GM23338 (cell line): ENCODE measurements around the gene GALNT15. TPM values are rescaled to one million over a fixed set of nuclear protein-coding genes. Genes with fewer than 3 reads are reported as not detected.

ENCODE experiments used
- ATAC-seq: fragments of 200-7000 bp; cut with Tn5 transposase; 3 replicates; pipeline ENCODE4 v1.9.1; 2020
- DNase-seq: peaks from one replicate; pipeline ENCODE4 v3.0.0-alpha.2; 2015; ENCODE audit warnings: low spot score
- H2AFZ ChIP-seq: fragments of 200-600 bp; sonication (generic); 2 replicates; pipeline ENCODE4 v1.8.0; 2016; ENCODE audit warnings: antibody characterized with exemption, mild to moderate bottlenecking, moderate library complexity
- H3F3A ChIP-seq: fragments of 200-600 bp; sonication (generic); replicated peaks from 2 replicates; pipeline ENCODE4 v1.8.0; 2017; ENCODE audit warnings: antibody characterized with exemption, mixed run types, low read depth
- H3K27ac ChIP-seq: fragments of 200-600 bp; sonication (generic); 2 replicates; pipeline ENCODE4 v1.6.1; 2016; ENCODE audit warnings: low read depth
- H3K27me3 ChIP-seq: fragments of 200-600 bp; sonication (generic); 2 replicates; pipeline ENCODE4 v1.8.0; 2016; ENCODE audit warnings: mild to moderate bottlenecking, mixed run types, moderate library complexity; ENCODE audit not compliant: insufficient read depth
- H3K36me3 ChIP-seq: fragments of 200-600 bp; sonication (generic); 2 replicates; pipeline ENCODE4 v1.8.0; 2016; ENCODE audit warnings: mild to moderate bottlenecking; ENCODE audit not compliant: insufficient read depth
- H3K4me1 ChIP-seq: fragments of 200-600 bp; sonication (generic); 2 replicates; pipeline ENCODE4 v1.8.0; 2016; ENCODE audit warnings: mild to moderate bottlenecking, moderate library complexity; ENCODE audit not compliant: insufficient read depth
- H3K4me2 ChIP-seq: fragments of 200-600 bp; sonication (generic); 2 replicates; pipeline ENCODE4 v1.7.1; 2017; ENCODE audit warnings: mixed run types
- H3K4me3 ChIP-seq: fragments of 200-600 bp; sonication (generic); 2 replicates; pipeline ENCODE4 v1.6.1; 2016; ENCODE audit warnings: mixed run types
- H3K79me2 ChIP-seq: fragments of 200-600 bp; sonication (generic); replicated peaks from 2 replicates; pipeline ENCODE4 v1.8.0; 2017; ENCODE audit warnings: mild to moderate bottlenecking; ENCODE audit not compliant: insufficient read depth
- H3K9me2 ChIP-seq: fragments of 200-600 bp; sonication (generic); 2 replicates; pipeline ENCODE4 v1.8.0; 2017; ENCODE audit not compliant: insufficient read depth
- H4K20me1 ChIP-seq: fragments of 200-600 bp; sonication (generic); replicated peaks from 2 replicates; pipeline ENCODE4 v1.8.0; 2017; ENCODE audit warnings: mild to moderate bottlenecking; ENCODE audit not compliant: insufficient read depth
- H3K27ac Mint-ChIP-seq: 2 replicates; pipeline ENCODE4 v1.8.0; 2020; ENCODE audit warnings: inconsistent platforms, mild to moderate bottlenecking, moderate library complexity, mixed read lengths
- H3K27me3 Mint-ChIP-seq: 3 replicates; pipeline ENCODE4 v1.8.0; 2022; ENCODE audit warnings: low read depth, mild to moderate bottlenecking, moderate library complexity, mixed read lengths, inconsistent platforms; ENCODE audit not compliant: insufficient read depth, poor library complexity
- H3K36me3 Mint-ChIP-seq: 3 replicates; pipeline ENCODE4 v1.8.0; 2021; ENCODE audit warnings: low read depth, mild to moderate bottlenecking, inconsistent platforms, moderate library complexity, mixed read lengths
- H3K4me1 Mint-ChIP-seq: 3 replicates; pipeline ENCODE4 v1.8.0; 2020; ENCODE audit warnings: mild to moderate bottlenecking, inconsistent platforms, mixed read lengths
- H3K4me3 Mint-ChIP-seq: 3 replicates; pipeline ENCODE4 v1.8.0; 2021; ENCODE audit warnings: moderate library complexity, mild to moderate bottlenecking, inconsistent platforms, mixed read lengths
- H3K9me3 Mint-ChIP-seq: 3 replicates; pipeline ENCODE4 v1.8.0; 2020; ENCODE audit warnings: moderate library complexity, mild to moderate bottlenecking, inconsistent platforms, mixed read lengths
- CREB1 ChIP-seq: fragments of 250-450 bp; sonication (Bioruptor Pico); IDR thresholded peaks from 2 replicates; pipeline ENCODE4 v1.5.0; 2020; ENCODE audit warnings: low read depth, mild to moderate bottlenecking, moderate library complexity
- EZH2 ChIP-seq: fragments of 200-600 bp; sonication (generic); IDR thresholded peaks from one replicate; pipeline ENCODE4 v1.8.0; 2017; ENCODE audit warnings: antibody characterized with exemption, mild to moderate bottlenecking, low read depth; ENCODE audit not compliant: unreplicated experiment
- JUNB ChIP-seq: IDR thresholded peaks from one replicate; pipeline ENCODE4 v1.6.1; 2016; ENCODE audit warnings: antibody characterized with exemption; ENCODE audit not compliant: unreplicated experiment
- NANOG ChIP-seq: IDR thresholded peaks from 2 replicates; pipeline ENCODE4 v1.6.1; 2016; ENCODE audit warnings: antibody characterized with exemption, borderline replicate concordance
- POLR2AphosphoS5 ChIP-seq: IDR thresholded peaks from 2 replicates; pipeline ENCODE4 v1.6.1; 2016; ENCODE audit warnings: antibody characterized with exemption, low read depth
- ZNF114 ChIP-seq: fragments of 250-450 bp; sonication (Bioruptor Pico); IDR thresholded peaks from 2 replicates; pipeline ENCODE4 v1.5.0; 2020; ENCODE audit warnings: mild to moderate bottlenecking, moderate library complexity
- ZNF331 ChIP-seq: fragments of 250-450 bp; sonication (Bioruptor Pico); IDR thresholded peaks from 2 replicates; pipeline ENCODE4 v1.5.0; 2020; ENCODE audit warnings: low read depth, mild to moderate bottlenecking, moderate library complexity
- polyA plus RNA-seq: library from polyadenylated mRNA; unstranded; fragments of >200 nt; fragmentation: Nextera tagmentation; extraction: Ambion mirVana; gene quantifications from 2 replicates; pipeline ENCODE4 v1.2.1, GENCODE V29; 2016
- total RNA-seq: library from RNA; depleted of rRNA; stranded (reverse); fragments of >200 nt; shearing (Covaris generic); gene quantifications from 2 replicates; pipeline ENCODE4 v1.2.3, GENCODE V29; 2014
- TF ChIP-seq, protein P1 (sequence below): IDR thresholded peaks from 2 replicates; pipeline ENCODE4 v1.6.1; 2016; ENCODE audit warnings: antibody characterized with exemption
- TF ChIP-seq, protein P2 (sequence below), 2 experiments: fragments of 200-600 bp in 1 of 2; sonication (generic) in 1 of 2; conservative IDR thresholded peaks; 2 replicates each; pipeline versions ENCODE4 v1.5.1 to v1.6.1; 2016 to 2017; ENCODE audit warnings: antibody characterized with exemption in 2 of 2, low read depth in 2 of 2, mild to moderate bottlenecking in 2 of 2, moderate library complexity in 1 of 2

The GALNT15 gene
- total and polyA plus RNA-seq, 2 experiments from 2014 or later, result 0.06 to 0.35 TPM

DNA sequence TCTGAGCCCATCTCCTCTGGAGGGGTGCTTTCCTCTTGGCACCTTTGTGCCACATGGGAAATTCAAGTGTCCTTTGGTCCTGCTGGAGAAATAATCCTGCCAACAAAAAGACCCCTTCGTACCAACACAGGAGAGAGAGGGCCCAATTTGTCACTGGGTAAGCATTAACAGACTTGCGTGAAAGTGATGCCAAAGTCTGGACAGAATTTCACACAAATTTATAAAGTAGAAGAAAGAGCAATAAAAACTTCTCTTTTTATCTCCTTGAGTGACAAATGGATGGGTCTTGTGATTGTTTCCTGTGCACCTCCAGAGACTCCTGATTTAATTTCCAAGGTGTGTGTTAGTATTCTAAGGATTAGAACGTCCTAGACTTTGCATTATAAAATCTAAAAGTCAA, 75.4 kb downstream of the GALNT15 start (continued):
- TF ChIP-seq JUNB (no peak), ZNF331 (CRISPR knock-in tag) (no peak), POLR2AphosphoS5 (no peak), CREB1 (no peak), ZNF114 (CRISPR knock-in tag) (no peak)
- TF ChIP-seq, protein P1, sequence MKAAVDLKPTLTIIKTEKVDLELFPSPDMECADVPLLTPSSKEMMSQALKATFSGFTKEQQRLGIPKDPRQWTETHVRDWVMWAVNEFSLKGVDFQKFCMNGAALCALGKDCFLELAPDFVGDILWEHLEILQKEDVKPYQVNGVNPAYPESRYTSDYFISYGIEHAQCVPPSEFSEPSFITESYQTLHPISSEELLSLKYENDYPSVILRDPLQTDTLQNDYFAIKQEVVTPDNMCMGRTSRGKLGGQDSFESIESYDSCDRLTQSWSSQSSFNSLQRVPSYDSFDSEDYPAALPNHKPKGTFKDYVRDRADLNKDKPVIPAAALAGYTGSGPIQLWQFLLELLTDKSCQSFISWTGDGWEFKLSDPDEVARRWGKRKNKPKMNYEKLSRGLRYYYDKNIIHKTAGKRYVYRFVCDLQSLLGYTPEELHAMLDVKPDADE, result no peak

DNA sequence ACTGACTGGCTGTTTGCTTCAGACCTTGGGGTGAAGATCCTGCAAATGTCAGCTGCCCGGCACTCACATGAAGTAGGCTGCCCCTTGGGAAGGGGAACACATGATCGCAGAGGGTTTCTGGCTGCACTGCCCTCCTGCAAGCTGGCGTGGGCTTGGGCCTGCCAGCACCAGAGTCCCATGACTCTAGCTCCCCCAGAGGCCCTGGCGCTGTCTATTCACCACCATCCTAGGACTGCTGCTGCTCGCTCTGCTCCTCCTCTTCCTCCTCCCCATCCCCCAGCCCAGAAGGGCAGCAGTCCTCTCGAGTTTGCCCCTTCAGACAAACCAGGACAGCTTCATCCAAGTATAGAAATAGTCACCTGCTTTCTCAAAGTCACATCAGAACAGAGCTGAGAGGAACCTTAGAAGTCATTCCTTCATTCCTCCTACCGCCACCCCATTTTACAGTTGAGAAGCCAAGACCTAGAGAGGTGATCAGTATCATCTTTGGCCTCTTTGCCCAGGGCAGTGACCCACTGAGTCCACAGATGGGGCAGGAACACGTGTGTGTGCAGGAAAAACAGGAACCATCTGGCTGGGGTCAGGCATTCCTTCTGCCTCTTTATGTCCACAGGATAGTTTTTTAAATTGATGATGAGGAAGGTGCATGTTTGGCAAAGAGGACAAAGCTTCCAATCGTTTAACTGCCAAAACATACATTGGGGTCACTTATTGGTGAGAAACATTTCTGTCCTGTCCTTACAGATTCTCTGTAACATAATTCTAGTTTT, 77.0 kb downstream of the GALNT15 start:
- Histone ChIP-seq H3K9me2 (no peaks in the 10 kb centered on the region), H3K4me2 (no peak overlapping the region), H3K79me2 (no peaks in the 10 kb centered on the region), H4K20me1 (no peaks in the 10 kb centered on the region; the same call in 1 of the 2 replicates), H3K36me3 (no peaks in the 10 kb centered on the region), H2AFZ (no peak overlapping the region), H3K27me3 (no peaks in the 10 kb centered on the region), H3K4me1 (no peaks in the 10 kb centered on the region), H3K4me3 (no peak overlapping the region), H3F3A (no peaks in the 10 kb centered on the region), H3K27ac (no peak overlapping the region)
- H3K4me1 Mint-ChIP-seq, result peaks cover 4% of the 10 kb centered on the region; the same call in 2 of the 3 replicates
- no peaks in the 10 kb centered on the region for H3K36me3 Mint-ChIP-seq
- DNase-seq (no peak), ATAC-seq (peak; percentile 29; the same call in 2 of the 3 replicates)
- H3K9me3 Mint-ChIP-seq, result no peaks in the 10 kb centered on the region
- TF ChIP-seq ZNF331 (CRISPR knock-in tag) (no peak), NANOG (no peak), ZNF114 (CRISPR knock-in tag) (no peak), EZH2 (no peak)
- TF ChIP-seq, protein P1, result no peak
- TF ChIP-seq, protein P2, sequence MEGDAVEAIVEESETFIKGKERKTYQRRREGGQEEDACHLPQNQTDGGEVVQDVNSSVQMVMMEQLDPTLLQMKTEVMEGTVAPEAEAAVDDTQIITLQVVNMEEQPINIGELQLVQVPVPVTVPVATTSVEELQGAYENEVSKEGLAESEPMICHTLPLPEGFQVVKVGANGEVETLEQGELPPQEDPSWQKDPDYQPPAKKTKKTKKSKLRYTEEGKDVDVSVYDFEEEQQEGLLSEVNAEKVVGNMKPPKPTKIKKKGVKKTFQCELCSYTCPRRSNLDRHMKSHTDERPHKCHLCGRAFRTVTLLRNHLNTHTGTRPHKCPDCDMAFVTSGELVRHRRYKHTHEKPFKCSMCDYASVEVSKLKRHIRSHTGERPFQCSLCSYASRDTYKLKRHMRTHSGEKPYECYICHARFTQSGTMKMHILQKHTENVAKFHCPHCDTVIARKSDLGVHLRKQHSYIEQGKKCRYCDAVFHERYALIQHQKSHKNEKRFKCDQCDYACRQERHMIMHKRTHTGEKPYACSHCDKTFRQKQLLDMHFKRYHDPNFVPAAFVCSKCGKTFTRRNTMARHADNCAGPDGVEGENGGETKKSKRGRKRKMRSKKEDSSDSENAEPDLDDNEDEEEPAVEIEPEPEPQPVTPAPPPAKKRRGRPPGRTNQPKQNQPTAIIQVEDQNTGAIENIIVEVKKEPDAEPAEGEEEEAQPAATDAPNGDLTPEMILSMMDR (conservative IDR thresholded peaks at IDR 0.05; ENCODE audit: low read depth in 2 of 2), result 0 out of 4 replicates have a peak, but pooled peaks of 1 of the 2 experiments have one; percentile 2
- H3K27me3 Mint-ChIP-seq, result peaks cover 6% of the 10 kb centered on the region
- H3K27ac Mint-ChIP-seq, result peak overlapping the region; percentile 27; the same call in 1 of the 2 replicates
- H3K4me3 Mint-ChIP-seq, result no peak overlapping the region
